ENCODE data around the gene SDK1.

The SDK1 gene

DNA sequence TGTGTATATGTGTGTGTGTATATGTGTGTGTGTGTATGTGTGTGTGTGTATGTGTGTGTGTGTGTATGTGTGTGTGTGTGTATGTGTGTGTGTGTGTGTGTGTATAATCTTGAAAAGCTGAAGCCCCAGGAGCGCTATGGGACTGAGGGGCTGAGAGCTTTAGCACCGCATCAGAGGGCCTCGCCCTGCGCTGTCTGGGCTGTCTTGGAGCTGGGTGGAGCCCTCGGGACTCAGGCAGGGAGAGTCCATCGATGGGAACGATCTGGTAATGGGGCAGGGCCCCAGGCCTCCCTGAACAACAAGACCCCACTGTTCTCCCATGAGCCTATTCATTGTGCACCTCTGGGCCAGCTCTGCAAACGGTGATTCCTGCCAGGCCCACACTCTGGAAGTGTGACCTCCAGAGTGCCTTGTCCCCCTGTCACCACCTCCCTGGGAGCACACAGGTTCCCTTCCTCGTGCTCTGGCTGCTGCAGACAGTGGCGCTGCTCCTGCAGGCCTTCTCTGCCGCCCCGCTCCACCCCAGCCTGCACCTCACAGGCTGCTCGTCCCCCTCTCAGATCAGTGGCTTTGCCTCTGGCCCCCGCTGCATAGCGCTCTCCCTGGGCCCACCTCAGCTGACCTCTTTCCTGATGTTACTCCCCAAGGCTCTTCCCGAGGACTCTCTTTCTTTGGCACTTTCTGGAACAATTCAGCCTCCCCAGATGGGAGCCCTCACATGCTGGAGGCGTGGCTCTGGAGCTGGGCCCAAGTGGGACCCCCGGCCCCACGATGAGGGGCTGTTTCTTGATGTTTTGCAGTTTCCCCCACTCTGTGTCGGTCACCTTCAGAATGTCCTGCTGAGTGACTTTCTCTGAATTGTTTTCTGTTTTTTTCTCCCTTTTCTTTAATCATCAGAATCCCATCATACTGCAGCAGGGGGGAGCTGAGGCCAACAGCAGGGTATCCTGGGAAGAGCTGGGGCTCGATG, 838.9 kb downstream of the SDK1 start:
- H3K4me3 ChIP-seq (ENCODE audit: low read depth, low read length): no peak overlapping the region

DNA sequence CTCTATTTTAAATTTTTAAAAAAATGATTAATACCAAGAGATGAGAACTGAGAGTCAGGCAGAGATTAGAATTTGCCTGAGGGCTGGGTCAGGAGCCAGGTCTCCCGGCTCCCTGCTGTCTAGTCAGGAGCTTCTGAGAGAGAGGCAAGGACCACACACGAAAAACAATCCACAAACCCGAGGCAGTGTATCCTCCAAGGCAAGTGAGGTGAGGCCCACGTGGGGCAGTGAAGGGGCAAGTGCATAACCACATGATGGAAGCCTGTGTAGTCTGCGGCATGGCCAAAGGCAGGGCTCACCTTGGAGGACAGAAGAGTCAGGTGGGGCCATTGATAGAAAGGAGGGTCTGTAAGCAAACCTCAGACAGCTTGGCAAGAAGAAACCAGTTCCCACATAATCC, 839.9 kb downstream of the SDK1 start:
- no peak overlapping the region for H3K4me3 ChIP-seq (ENCODE audit: low read depth, low read length)

- no peak overlapping the region for H3K4me3 ChIP-seq (ENCODE audit: low read depth, low read length)
Measured at GRCh38 chr7:4143006-4143405, 842.0 kb downstream of the SDK1 start.

GRCh38 chr7:4143511-4144171, 842.6 kb downstream of the SDK1 start:
- H3K4me3 ChIP-seq (ENCODE audit: low read depth, low read length): no peak overlapping the region

GRCh38 chr7:4144172-4144701, 843.2 kb downstream of the SDK1 start:
- no peak overlapping the region for H3K4me3 ChIP-seq (ENCODE audit: low read depth, low read length)

GRCh38 chr7:4144811-4145510, 843.9 kb downstream of the SDK1 start:
- no peak overlapping the region for H3K4me3 ChIP-seq (ENCODE audit: low read depth, low read length)

- H3K4me3 ChIP-seq (ENCODE audit: low read depth, low read length): no peak overlapping the region
Measured at GRCh38 chr7:4145576-4145975, 844.5 kb downstream of the SDK1 start.

DNA sequence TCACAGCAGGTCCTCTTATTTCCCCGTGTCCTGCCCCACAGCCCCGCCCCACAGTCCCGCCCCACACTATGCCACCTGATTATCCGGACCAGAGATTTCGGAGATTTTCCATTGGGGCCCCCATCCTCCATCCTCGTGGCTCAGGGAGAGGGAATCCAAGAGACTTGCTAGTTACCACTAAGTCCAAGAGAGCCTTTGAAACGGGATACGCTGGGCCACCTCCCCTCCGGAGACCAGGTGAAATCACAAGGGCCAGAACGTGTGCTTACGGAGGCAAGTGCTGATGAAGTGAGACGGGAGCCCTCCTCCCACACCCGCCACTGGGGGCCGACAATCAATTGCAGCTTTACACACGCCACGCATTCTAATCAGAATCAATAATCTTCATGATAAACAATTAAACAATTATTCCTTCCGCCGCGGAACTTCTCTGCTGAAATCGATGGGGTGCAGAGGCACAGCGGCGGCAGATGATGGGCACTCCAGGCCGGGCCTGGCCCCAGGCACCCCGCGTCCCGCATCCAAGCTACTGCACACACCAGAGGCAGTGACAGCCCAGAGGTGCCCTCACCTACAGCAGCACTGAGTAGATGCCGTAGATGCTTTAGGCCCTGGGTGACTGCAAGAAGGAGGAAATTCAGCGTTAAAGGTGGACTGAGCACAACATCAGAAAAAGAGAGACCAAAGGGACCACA, 847.0 kb downstream of the SDK1 start:
- H3K4me3 ChIP-seq (ENCODE audit: low read depth, low read length): no peak overlapping the region

- H3K4me3 ChIP-seq (ENCODE audit: low read depth, low read length): no peak overlapping the region
Measured at GRCh38 chr7:4149236-4149635, 848.2 kb downstream of the SDK1 start.

DNA sequence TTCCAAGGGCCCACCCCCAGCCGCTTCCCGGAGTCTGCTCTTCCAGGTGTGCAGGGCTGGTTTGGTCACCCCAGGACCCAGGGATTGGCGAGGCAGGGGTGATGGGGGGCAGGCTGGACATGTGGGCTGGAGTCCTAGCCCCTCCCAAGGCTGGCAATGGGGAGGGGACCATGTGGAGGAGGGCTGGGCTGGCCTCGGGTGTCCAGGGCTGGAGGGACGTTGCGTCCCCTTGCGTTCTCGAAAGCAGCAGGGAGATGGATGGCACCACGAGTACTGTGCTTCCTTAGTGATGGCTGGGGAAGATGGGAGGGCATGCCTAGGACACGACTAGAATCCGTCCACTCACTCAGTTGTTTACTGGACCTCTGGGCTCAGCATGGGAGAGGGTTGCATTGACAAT, 848.6 kb downstream of the SDK1 start:
- no peak overlapping the region for H3K4me3 ChIP-seq (ENCODE audit: low read depth, low read length)

DNA sequence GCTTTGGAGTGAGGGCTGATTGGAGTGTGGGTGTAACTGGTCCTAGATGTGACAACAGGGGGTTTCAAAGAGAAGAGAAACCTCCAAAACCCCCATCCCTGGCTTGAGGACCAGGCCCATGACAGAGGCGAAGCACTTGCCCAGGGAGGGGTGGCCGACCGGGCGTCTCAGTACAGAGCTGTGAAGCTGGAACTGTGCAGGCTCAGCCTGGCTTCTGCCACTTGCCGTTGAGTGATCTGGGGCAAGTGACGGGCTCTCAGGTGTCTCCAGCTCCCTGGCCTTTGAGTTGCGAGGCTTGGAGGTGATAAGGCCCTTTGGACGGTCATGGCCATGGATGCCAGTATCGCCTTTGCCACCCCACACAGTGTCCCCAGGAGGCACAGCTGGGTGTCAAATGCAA, 849.7 kb downstream of the SDK1 start:
- no peak overlapping the region for H3K4me3 ChIP-seq (ENCODE audit: low read depth, low read length)

- no peak overlapping the region for H3K4me3 ChIP-seq (ENCODE audit: low read depth, low read length)
Measured at GRCh38 chr7:4151524-4151923, 850.5 kb downstream of the SDK1 start.

- H3K4me3 ChIP-seq (ENCODE audit: low read depth, low read length): no peak overlapping the region
Measured at GRCh38 chr7:4151926-4152549, 851.0 kb downstream of the SDK1 start.

GRCh38 chr7:4154882-4155535, 854.0 kb downstream of the SDK1 start:
- no peak overlapping the region for H3K4me3 ChIP-seq (ENCODE audit: low read depth, low read length)

- no peak overlapping the region for H3K4me3 ChIP-seq (ENCODE audit: low read depth, low read length)
Measured at GRCh38 chr7:4156190-4156589, 855.1 kb downstream of the SDK1 start.

GRCh38 chr7:4157651-4158050, 856.6 kb downstream of the SDK1 start:
- no peak overlapping the region for H3K4me3 ChIP-seq (ENCODE audit: low read depth, low read length)

DNA sequence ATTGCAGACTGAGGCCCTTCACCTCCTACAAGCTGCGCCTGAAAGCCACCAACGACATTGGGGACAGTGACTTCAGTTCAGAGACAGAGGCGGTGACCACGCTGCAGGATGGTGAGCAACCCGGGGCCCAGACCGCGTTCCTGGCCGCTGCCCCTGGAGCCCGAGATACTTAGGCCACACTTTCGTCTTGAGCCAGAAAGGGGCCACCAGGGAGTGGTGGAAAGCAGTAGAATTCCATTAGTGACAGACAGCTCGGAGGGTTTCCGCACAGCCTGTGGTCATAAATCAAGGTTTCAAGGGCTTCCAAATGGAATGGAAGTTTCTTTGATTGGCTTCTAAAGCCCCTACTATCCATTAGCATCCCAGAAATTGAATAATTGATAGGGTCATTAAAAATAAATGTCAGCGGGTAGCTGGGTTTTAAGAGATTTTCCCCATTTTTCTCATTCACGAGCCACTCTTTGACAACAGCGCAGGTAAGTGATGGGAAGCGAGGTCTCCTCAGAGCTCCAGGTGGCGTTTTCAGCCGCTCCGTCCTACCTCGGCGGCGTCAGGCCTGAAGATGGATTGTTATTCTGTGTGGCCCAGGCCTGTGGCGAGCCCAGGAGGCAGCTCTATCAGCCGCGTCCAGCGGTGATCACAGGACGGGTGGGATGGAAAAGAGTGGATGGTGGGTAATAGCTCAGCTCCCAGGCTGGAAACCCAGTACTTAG, 857.5 kb downstream of the SDK1 start:
- H3K4me3 ChIP-seq (ENCODE audit: low read depth, low read length): no peak overlapping the region

GRCh38 chr7:4159154-4159501, 858.1 kb downstream of the SDK1 start:
- no peak overlapping the region for H3K4me3 ChIP-seq (ENCODE audit: low read depth, low read length)

Measured in iPS-11a (cell line).